ENCODE results near the gene LUC7L3.

The LUC7L3 gene

DNA sequence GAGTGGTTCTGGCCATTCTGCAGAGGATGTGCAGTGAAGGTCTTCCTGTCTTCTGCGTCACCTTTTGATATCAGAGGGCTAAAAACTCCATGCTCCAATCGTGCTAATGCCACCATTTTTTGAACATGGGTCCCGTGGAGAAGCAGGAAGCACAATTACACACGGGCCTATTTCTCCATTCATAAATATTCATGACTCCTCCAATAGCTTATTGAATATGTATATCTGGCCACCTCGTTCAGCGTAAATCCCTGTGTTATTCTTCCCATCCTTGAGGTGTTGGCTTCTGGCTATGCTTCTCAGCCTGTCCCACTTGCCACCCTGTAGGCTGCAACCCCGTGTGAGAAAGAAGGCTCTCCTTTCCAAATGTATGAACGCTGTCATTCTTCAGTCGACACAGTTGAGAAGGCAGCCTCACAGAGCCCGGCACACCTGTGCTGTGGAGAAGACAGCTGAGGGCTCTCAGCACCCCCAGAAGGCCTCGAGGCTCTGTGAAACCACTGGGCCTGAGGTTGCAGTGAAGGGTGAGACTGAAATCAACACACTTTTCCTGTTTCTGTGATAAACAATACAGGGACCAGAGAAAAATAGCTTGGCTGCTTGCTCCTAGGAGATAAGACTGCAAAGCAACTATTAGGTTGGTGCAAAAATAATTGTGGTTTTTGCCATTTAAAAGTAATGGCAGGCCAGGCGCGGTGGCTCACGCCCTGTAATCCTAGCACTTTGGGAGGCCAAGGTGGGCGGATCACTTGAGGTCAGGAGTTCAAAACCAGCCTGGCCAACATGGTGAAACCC, 52.8 kb downstream of the LUC7L3 start (continued):
- TF ChIP-seq ZNF48 (tag by site-specific recombination; IDR thresholded peaks at IDR 0.05): no peak
- no peak for TF ChIP-seq ZNF701 (tag by site-specific recombination; IDR thresholded peaks at IDR 0.05)
- no peak for TF ChIP-seq ZNF549 (tag by site-specific recombination; IDR thresholded peaks at IDR 0.05)
- no peak for TF ChIP-seq ZNF121 (tag by site-specific recombination; IDR thresholded peaks at IDR 0.05)
- no peak for TF ChIP-seq ZNF792 (tag by site-specific recombination; IDR thresholded peaks at IDR 0.05)
- TF ChIP-seq, protein P1, sequence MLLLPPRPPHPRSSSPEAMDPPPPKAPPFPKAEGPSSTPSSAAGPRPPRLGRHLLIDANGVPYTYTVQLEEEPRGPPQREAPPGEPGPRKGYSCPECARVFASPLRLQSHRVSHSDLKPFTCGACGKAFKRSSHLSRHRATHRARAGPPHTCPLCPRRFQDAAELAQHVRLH (tag by site-specific recombination; IDR thresholded peaks at IDR 0.05): no peak
- no peak for TF ChIP-seq ZBTB20 (tag by site-specific recombination; IDR thresholded peaks at IDR 0.05)

DNA sequence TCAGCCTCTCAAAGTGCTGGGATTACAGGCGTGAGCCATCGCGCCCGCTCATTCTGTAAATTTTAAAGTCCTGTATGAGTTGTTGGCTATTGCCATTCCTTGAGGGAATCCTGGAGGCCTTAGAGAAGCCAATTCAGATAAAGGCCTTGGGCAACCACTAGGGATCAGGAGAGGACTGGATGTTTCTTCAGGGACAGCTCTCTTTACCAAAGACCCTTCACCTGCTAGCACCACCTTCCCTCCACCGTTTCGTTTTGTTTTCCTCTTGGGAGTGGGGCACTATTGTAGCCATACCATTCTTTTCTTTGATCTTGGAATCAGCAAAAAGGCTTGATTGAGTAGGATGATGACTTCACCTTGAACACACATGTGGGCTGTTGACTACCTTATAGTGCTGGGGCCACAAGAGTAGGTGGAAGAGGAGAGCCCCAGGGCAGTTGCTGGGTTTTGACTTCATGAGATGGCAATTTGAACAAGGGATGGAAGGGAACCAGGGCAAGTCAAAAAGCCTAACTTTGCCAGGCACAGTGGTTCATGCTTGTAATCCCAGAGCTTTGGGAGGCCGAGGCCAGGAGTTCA, 54.9 kb downstream of the LUC7L3 start:
- TF ChIP-seq ZNF10 (tag by site-specific recombination; IDR thresholded peaks at IDR 0.05): peak; percentile 86; the same call in 1 of the 2 replicates
- TF ChIP-seq ZNF48 (tag by site-specific recombination; IDR thresholded peaks at IDR 0.05): no peak
- TF ChIP-seq ZFHX2 (tag by site-specific recombination; conservative IDR thresholded peaks at IDR 0.05): peak; percentile 61
- TF ChIP-seq ZNF324 (tag by site-specific recombination; IDR thresholded peaks at IDR 0.05): no peak
- TF ChIP-seq EGR2 (tag by site-specific recombination; IDR thresholded peaks at IDR 0.05; ENCODE audit: low read depth): peak; percentile 77
- TF ChIP-seq, protein P2, sequence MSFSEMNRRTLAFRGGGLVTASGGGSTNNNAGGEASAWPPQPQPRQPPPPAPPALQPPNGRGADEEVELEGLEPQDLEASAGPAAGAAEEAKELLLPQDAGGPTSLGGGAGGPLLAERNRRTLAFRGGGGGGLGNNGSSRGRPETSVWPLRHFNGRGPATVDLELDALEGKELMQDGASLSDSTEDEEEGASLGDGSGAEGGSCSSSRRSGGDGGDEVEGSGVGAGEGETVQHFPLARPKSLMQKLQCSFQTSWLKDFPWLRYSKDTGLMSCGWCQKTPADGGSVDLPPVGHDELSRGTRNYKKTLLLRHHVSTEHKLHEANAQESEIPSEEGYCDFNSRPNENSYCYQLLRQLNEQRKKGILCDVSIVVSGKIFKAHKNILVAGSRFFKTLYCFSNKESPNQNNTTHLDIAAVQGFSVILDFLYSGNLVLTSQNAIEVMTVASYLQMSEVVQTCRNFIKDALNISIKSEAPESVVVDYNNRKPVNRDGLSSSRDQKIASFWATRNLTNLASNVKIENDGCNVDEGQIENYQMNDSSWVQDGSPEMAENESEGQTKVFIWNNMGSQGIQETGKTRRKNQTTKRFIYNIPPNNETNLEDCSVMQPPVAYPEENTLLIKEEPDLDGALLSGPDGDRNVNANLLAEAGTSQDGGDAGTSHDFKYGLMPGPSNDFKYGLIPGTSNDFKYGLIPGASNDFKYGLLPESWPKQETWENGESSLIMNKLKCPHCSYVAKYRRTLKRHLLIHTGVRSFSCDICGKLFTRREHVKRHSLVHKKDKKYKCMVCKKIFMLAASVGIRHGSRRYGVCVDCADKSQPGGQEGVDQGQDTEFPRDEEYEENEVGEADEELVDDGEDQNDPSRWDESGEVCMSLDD (tag by site-specific recombination; IDR thresholded peaks at IDR 0.05): no peak
- no peak for TF ChIP-seq ZNF266 (tag by site-specific recombination; IDR thresholded peaks at IDR 0.05; ENCODE audit: low read depth)
- no peaks in the 10 kb centered on the region for H3K9me3 ChIP-seq (ENCODE audit: control insufficient read depth, insufficient read depth, low read depth, low read length)
- no peaks in the 10 kb centered on the region for H3K36me3 ChIP-seq (ENCODE audit: control insufficient read depth in 2 of 2, insufficient read depth in 1 of 2, low read length in 2 of 2)
- no peak overlapping the region for H3K4me3 ChIP-seq (ENCODE audit: low read depth, low read length)
- no peaks in the 10 kb centered on the region for H3K4me1 ChIP-seq (ENCODE audit: control insufficient read depth, insufficient read depth, low read length)
- H3K27ac ChIP-seq (ENCODE audit: extremely low read depth, low read depth, low read length): no peak overlapping the region
- CTCF ChIA-PET: interaction anchor here (0.7 to 1.5 kb wide), 3 partner anchors 9 to 79 kb away, joined by 3 to 13 read pairs (median 4); no protein-coding TSS in a partner anchor
- POLR2A ChIA-PET: interaction anchor here (0.6 kb wide), 1 partner anchor 26 kb away, joined by 3 read pairs; no protein-coding TSS in a partner anchor

GRCh38 chr17:50775926-50776325, 56.5 kb downstream of the LUC7L3 start:
- ChIA-PET CTCF (interaction anchor here (0.6 to 1.2 kb wide), 2 partner anchors 77 to 379 kb away, joined by 3 to 4 read pairs; no protein-coding TSS in a partner anchor), POLR2A (no interaction called here)
- Histone ChIP-seq H3K4me1 (ENCODE audit: control insufficient read depth, insufficient read depth, low read length) (no peaks in the 10 kb centered on the region), H3K27ac (ENCODE audit: extremely low read depth, low read depth, low read length) (no peak overlapping the region), H3K9me3 (ENCODE audit: control insufficient read depth, insufficient read depth, low read depth, low read length) (no peaks in the 10 kb centered on the region), H3K36me3 (ENCODE audit: control insufficient read depth in 2 of 2, insufficient read depth in 1 of 2, low read length in 2 of 2) (no peaks in the 10 kb centered on the region), H3K4me3 (ENCODE audit: low read depth, low read length) (no peak overlapping the region)
- TF ChIP-seq, protein P3, sequence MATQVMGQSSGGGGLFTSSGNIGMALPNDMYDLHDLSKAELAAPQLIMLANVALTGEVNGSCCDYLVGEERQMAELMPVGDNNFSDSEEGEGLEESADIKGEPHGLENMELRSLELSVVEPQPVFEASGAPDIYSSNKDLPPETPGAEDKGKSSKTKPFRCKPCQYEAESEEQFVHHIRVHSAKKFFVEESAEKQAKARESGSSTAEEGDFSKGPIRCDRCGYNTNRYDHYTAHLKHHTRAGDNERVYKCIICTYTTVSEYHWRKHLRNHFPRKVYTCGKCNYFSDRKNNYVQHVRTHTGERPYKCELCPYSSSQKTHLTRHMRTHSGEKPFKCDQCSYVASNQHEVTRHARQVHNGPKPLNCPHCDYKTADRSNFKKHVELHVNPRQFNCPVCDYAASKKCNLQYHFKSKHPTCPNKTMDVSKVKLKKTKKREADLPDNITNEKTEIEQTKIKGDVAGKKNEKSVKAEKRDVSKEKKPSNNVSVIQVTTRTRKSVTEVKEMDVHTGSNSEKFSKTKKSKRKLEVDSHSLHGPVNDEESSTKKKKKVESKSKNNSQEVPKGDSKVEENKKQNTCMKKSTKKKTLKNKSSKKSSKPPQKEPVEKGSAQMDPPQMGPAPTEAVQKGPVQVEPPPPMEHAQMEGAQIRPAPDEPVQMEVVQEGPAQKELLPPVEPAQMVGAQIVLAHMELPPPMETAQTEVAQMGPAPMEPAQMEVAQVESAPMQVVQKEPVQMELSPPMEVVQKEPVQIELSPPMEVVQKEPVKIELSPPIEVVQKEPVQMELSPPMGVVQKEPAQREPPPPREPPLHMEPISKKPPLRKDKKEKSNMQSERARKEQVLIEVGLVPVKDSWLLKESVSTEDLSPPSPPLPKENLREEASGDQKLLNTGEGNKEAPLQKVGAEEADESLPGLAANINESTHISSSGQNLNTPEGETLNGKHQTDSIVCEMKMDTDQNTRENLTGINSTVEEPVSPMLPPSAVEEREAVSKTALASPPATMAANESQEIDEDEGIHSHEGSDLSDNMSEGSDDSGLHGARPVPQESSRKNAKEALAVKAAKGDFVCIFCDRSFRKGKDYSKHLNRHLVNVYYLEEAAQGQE (tag by site-specific recombination; IDR thresholded peaks at IDR 0.05): no peak
- TF ChIP-seq MZF1 (tag by site-specific recombination; IDR thresholded peaks at IDR 0.05; ENCODE audit: borderline replicate concordance) (no peak), ZNF112 (tag by site-specific recombination; IDR thresholded peaks at IDR 0.05) (no peak), ZNF785 (tag by site-specific recombination; IDR thresholded peaks at IDR 0.05) (no peak), ZNF600 (tag by site-specific recombination; IDR thresholded peaks at IDR 0.05) (no peak), ZFHX2 (tag by site-specific recombination; conservative IDR thresholded peaks at IDR 0.05) (no peak), ZNF629 (tag by site-specific recombination; IDR thresholded peaks at IDR 0.05) (no peak), ZNF223 (tag by site-specific recombination; IDR thresholded peaks at IDR 0.05) (no peak), ZNF24 (tag by site-specific recombination; IDR thresholded peaks at IDR 0.05) (no peak), TCF7L2 (IDR thresholded peaks at IDR 0.05; ENCODE audit: borderline replicate concordance, low read depth, low read length) (no peak), ZNF202 (tag by site-specific recombination; IDR thresholded peaks at IDR 0.05; ENCODE audit: borderline replicate concordance) (no peak)
- TF ChIP-seq, protein P4, sequence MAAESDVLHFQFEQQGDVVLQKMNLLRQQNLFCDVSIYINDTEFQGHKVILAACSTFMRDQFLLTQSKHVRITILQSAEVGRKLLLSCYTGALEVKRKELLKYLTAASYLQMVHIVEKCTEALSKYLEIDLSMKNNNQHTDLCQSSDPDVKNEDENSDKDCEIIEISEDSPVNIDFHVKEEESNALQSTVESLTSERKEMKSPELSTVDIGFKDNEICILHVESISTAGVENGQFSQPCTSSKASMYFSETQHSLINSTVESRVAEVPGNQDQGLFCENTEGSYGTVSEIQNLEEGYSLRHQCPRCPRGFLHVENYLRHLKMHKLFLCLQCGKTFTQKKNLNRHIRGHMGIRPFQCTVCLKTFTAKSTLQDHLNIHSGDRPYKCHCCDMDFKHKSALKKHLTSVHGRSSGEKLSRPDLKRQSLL (tag by site-specific recombination; IDR thresholded peaks at IDR 0.05): no peak
